Fibroblast of skin of right quadriceps (primary cell): ENCODE results near the gene STK32C.
"Not testable (repeated sequence)": the region's sequence is repeated elsewhere in the genome, so short reads cannot be mapped to it uniquely, and the experiment has no call there.

Source experiments
- DNase-seq: peaks from one replicate; pipeline ENCODE4 v3.0.0-alpha.2; 2013

STK32C gene

GRCh38 chr10:132336919-132337407 lies 29.2 kb upstream of the STK32C start:
- no peak for DNase-seq

GRCh38 chr10:132336064-132336746 lies 28.5 kb upstream of the STK32C start:
- DNase-seq, result no peak

GRCh38 chr10:132335189-132336063 lies 27.7 kb upstream of the STK32C start:
- DNase-seq, result no peak

GRCh38 chr10:132334631-132335188 lies 27.0 kb upstream of the STK32C start:
- no peak for DNase-seq

GRCh38 chr10:132333386-132333785 lies 25.6 kb upstream of the STK32C start:
- DNase-seq, result no peak

- DNase-seq, result no peak
Measured at GRCh38 chr10:132332433-132332754, 24.6 kb upstream of the STK32C start.

- peak; percentile 97 for DNase-seq
Measured at GRCh38 chr10:132331601-132332432, 24.1 kb upstream of the STK32C start, which contains the start of gene LRRC27. LRRC27 (plus strand) TSS chr10:132332193; CDS start chr10:132333525, 1,332 bp downstream.

- no peak for DNase-seq
Measured at GRCh38 chr10:132330486-132330833, 22.7 kb upstream of the STK32C start.

GRCh38 chr10:132329565-132330485 lies 22.1 kb upstream of the STK32C start:
- DNase-seq, result peak; percentile 55

GRCh38 chr10:132328738-132329137 lies 21.0 kb upstream of the STK32C start:
- DNase-seq, result no peak

- no peak for DNase-seq
Measured at GRCh38 chr10:132328106-132328505, 20.4 kb upstream of the STK32C start.

- no peak for DNase-seq
Measured at GRCh38 chr10:132326925-132327324, 19.2 kb upstream of the STK32C start.

- DNase-seq, result no peak
Measured at GRCh38 chr10:132326344-132326889, 18.7 kb upstream of the STK32C start.

- no peak for DNase-seq
Measured at GRCh38 chr10:132324186-132324585, 16.4 kb upstream of the STK32C start.

- peak; percentile 47 for DNase-seq
Measured at GRCh38 chr10:132322586-132323048, 14.9 kb upstream of the STK32C start.

GRCh38 chr10:132321726-132322125 lies 14.0 kb upstream of the STK32C start:
- no peak for DNase-seq

GRCh38 chr10:132320654-132321469 lies 13.1 kb upstream of the STK32C start:
- no peak for DNase-seq

- peak; percentile 86 for DNase-seq
Measured at GRCh38 chr10:132319853-132320653, 12.3 kb upstream of the STK32C start.

GRCh38 chr10:132317477-132317876 lies 9.7 kb upstream of the STK32C start:
- DNase-seq, result not testable (repeated sequence)
